ENCODE results near the gene PRKCH.

DNA sequence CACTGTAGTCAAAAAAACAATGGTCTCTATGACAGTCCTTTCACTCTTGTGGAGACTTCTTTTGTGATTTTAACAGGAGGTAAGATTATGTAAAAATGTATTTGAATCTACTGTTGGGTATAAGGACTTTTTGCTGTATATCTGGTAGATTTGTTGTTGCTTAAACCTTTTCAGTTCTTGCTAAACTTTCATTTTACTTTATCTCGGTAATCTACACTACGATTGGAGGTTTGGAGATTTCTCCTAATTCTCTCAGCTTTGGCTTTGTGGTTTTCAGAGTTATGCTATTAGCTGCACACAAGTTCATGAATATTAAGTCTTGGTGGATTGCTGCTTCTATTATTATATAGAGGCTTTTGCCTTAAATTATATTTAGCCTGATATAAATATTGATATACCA, 257.4 kb downstream of the PRKCH start:
- TF ChIP-seq GATA1 (IDR thresholded peaks at IDR 0.05; ENCODE audit: low read depth, low read length) (no peak), POLR2A (IDR thresholded peaks at IDR 0.05; ENCODE audit: low read length) (no peak)
